ENCODE results near the gene SLC35D2.
"Not testable (repeated sequence)": the region's sequence is repeated elsewhere in the genome, so short reads cannot be mapped to it uniquely, and the experiment has no call there.

The SLC35D2 gene

DNA sequence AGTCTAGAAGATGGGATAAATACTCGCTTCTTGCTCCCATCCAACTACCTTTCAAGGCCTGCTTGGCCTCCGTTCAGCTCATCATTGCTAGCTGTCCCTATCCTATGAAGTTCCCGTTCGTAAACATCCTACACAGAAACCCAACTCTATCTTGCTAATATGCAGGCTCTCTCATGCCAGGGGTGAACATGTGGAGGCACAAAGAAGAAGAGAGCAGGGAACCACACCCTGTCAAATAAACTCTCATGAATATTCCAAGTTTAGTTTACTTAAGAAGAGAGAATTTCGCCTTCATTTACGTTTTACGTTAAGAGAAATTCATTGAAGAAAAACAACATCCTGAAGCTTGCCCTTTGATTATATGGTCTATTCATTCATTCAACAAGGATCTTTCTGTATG is 73.7 kb downstream of the SLC35D2 start:
- DNase-seq (ENCODE audit: low read depth), result no peak

- not testable (repeated sequence) for DNase-seq (ENCODE audit: low read depth)
Observed at GRCh38 chr9:96306958-96307357, 76.6 kb downstream of the SLC35D2 start.

DNA sequence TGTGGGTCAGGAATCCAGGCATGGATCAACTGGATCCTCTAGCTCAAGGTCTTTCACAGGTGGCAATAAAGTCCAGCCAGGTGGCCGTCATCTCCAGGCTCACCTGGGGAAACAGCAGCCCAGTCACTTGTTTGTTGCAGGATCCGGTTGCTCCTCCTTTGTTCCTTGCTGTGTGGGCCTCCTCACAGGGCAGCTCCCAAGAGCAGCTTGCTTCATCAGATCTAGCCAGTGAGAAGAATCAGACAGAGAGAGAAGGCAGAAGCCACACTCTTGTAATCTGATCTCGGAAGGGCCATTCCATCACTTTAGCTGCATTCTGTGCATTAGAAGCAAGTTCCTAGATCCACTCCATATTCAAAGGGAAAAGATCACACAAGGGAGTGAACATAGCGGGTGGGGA is 78.3 kb downstream of the SLC35D2 start:
- no peak for DNase-seq (ENCODE audit: low read depth)

- DNase-seq (ENCODE audit: low read depth), result no peak
Observed at GRCh38 chr9:96304230-96304629, 79.3 kb downstream of the SLC35D2 start.

DNA sequence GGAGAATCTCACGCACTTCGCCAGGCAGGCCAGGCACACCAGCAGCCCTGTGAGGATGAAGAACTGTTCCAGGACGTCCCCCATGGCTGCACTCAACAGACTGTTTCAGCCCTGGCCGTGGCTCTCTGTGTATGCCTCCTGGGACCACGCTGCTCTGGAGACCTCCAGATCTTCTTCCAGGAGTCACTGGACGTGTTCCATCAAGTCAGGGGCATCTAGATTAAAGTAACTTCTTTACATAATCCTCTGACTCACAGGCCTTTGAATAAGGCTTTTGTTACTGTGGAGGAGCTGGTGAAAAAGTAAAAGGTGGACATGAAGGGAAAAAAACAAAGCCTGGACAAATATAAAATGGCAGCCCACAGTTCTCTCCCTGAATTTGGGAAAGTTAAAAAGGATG is 81.5 kb downstream of the SLC35D2 start, which contains the start of gene HSD17B3:
Gene HSD17B3, minus strand, starts transcription at position 156 of the 400 bp plus-strand sequence. Its CDS starts 72 bp downstream, at position 84.
- DNase-seq (ENCODE audit: low read depth), result no peak

GRCh38 chr9:96299823-96300222 is 83.7 kb downstream of the SLC35D2 start:
- no peak for DNase-seq (ENCODE audit: low read depth)

- DNase-seq (ENCODE audit: low read depth), result no peak
Observed at GRCh38 chr9:96294159-96294545, 89.4 kb downstream of the SLC35D2 start.

- no peak for DNase-seq (ENCODE audit: low read depth)
Observed at GRCh38 chr9:96293498-96294158, 89.9 kb downstream of the SLC35D2 start.

- no peak for DNase-seq (ENCODE audit: low read depth)
Observed at GRCh38 chr9:96289392-96289791, 94.1 kb downstream of the SLC35D2 start.

- DNase-seq (ENCODE audit: low read depth), result no peak
Observed at GRCh38 chr9:96281641-96282040, 101.9 kb downstream of the SLC35D2 start.

GRCh38 chr9:96279932-96280331 is 103.6 kb downstream of the SLC35D2 start:
- DNase-seq (ENCODE audit: low read depth), result no peak

DNA sequence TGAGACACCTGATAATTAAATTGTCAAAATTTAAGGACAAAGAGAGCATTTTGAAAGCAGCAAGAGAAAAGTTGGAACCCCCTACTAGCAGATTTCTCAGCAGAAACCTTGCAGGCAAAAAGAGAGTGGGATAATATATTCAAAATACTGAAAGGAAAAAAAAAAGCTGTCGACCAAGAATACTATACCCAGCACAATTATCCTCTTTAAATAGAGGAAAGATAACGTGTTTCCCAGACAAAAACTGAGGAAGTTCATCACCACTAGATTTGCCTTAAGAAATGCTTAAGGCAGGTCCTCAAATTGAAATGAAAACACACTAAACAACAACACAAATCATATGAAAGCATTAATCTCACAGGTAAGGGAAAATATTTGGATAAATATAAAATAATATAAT is 108.6 kb downstream of the SLC35D2 start:
- DNase-seq (ENCODE audit: low read depth), result no peak

Data from stimulated activated CD8-positive, alpha-beta memory T cell treated with anti-CD3 and anti-CD28 coated beads, Interleukin-12 subunit alpha, Interleukin-12 subunit beta, amount 100 ng/mL, for 1 hour (primary cell).